Activated naive CD4-positive, alpha-beta T cell treated with anti-CD3 and anti-CD28 coated beads, Interleukin-2, amount 50 U/mL, for 24 hours (primary cell): ENCODE results near the gene MAP7.

ENCODE experiments used
- H3K27ac Mint-ChIP-seq: one replicate; pipeline ENCODE4 v1.8.0; 2021; ENCODE audit warnings: mild to moderate bottlenecking, mixed read lengths
- H3K27me3 Mint-ChIP-seq: one replicate; pipeline ENCODE4 v1.8.0; 2021; ENCODE audit warnings: mixed read lengths
- H3K36me3 Mint-ChIP-seq: one replicate; pipeline ENCODE4 v1.8.0; 2021; ENCODE audit warnings: mixed read lengths
- H3K4me1 Mint-ChIP-seq: one replicate; pipeline ENCODE4 v1.8.0; 2021; ENCODE audit warnings: mixed read lengths
- H3K4me3 Mint-ChIP-seq: one replicate; pipeline ENCODE4 v1.8.0; 2021; ENCODE audit warnings: mild to moderate bottlenecking, mixed read lengths
- H3K9me3 Mint-ChIP-seq: one replicate; pipeline ENCODE4 v1.8.0; 2021; ENCODE audit warnings: mixed read lengths

Gene MAP7

GRCh38 chr6:136421537-136422158 lies 128.6 kb downstream of the MAP7 start:
- Mint-ChIP-seq H3K4me3 (no peak overlapping the region), H3K27ac (no peak overlapping the region), H3K9me3 (no peaks in the 10 kb centered on the region), H3K36me3 (no peaks in the 10 kb centered on the region), H3K4me1 (no peaks in the 10 kb centered on the region), H3K27me3 (peaks cover 1% of the 10 kb centered on the region)

GRCh38 chr6:136420853-136421252 lies 129.4 kb downstream of the MAP7 start:
- no peak overlapping the region for H3K27ac Mint-ChIP-seq
- no peaks in the 10 kb centered on the region for H3K4me1 Mint-ChIP-seq
- H3K9me3 Mint-ChIP-seq = no peaks in the 10 kb centered on the region
- H3K4me3 Mint-ChIP-seq = no peak overlapping the region
- H3K36me3 Mint-ChIP-seq = no peaks in the 10 kb centered on the region
- peaks cover 1% of the 10 kb centered on the region for H3K27me3 Mint-ChIP-seq

GRCh38 chr6:136415351-136416007 lies 134.7 kb downstream of the MAP7 start:
- H3K4me1 Mint-ChIP-seq = no peaks in the 10 kb centered on the region
- H3K27ac Mint-ChIP-seq = no peak overlapping the region
- H3K4me3 Mint-ChIP-seq = no peak overlapping the region
- no peaks in the 10 kb centered on the region for H3K27me3 Mint-ChIP-seq
- H3K36me3 Mint-ChIP-seq = no peaks in the 10 kb centered on the region
- no peaks in the 10 kb centered on the region for H3K9me3 Mint-ChIP-seq

- Mint-ChIP-seq H3K27ac (no peak overlapping the region), H3K27me3 (no peaks in the 10 kb centered on the region), H3K9me3 (no peaks in the 10 kb centered on the region), H3K4me3 (no peak overlapping the region), H3K4me1 (no peaks in the 10 kb centered on the region), H3K36me3 (no peaks in the 10 kb centered on the region)
Measured at GRCh38 chr6:136412410-136412809, 137.8 kb downstream of the MAP7 start.

- no peaks in the 10 kb centered on the region for H3K27me3 Mint-ChIP-seq
- H3K4me3 Mint-ChIP-seq = no peak overlapping the region
- no peak overlapping the region for H3K27ac Mint-ChIP-seq
- no peaks in the 10 kb centered on the region for H3K36me3 Mint-ChIP-seq
- no peaks in the 10 kb centered on the region for H3K4me1 Mint-ChIP-seq
- no peaks in the 10 kb centered on the region for H3K9me3 Mint-ChIP-seq
Measured at GRCh38 chr6:136411453-136412354, 138.5 kb downstream of the MAP7 start.

GRCh38 chr6:136411025-136411325 lies 139.2 kb downstream of the MAP7 start:
- Mint-ChIP-seq H3K4me1 (no peaks in the 10 kb centered on the region), H3K9me3 (no peaks in the 10 kb centered on the region), H3K4me3 (no peak overlapping the region), H3K27me3 (no peaks in the 10 kb centered on the region), H3K27ac (no peak overlapping the region), H3K36me3 (no peaks in the 10 kb centered on the region)

- H3K27me3 Mint-ChIP-seq = no peaks in the 10 kb centered on the region
- H3K9me3 Mint-ChIP-seq = no peaks in the 10 kb centered on the region
- H3K36me3 Mint-ChIP-seq = no peaks in the 10 kb centered on the region
- no peak overlapping the region for H3K27ac Mint-ChIP-seq
- H3K4me1 Mint-ChIP-seq = no peaks in the 10 kb centered on the region
- H3K4me3 Mint-ChIP-seq = no peak overlapping the region
Measured at GRCh38 chr6:136410201-136411024, 139.8 kb downstream of the MAP7 start.

- H3K27me3 Mint-ChIP-seq = no peaks in the 10 kb centered on the region
- no peaks in the 10 kb centered on the region for H3K36me3 Mint-ChIP-seq
- H3K4me1 Mint-ChIP-seq = no peaks in the 10 kb centered on the region
- H3K4me3 Mint-ChIP-seq = no peak overlapping the region
- H3K9me3 Mint-ChIP-seq = no peaks in the 10 kb centered on the region
- H3K27ac Mint-ChIP-seq = no peak overlapping the region
Measured at GRCh38 chr6:136409597-136409996, 140.6 kb downstream of the MAP7 start.

- Mint-ChIP-seq H3K4me1 (no peaks in the 10 kb centered on the region), H3K36me3 (no peaks in the 10 kb centered on the region), H3K4me3 (no peak overlapping the region), H3K27ac (no peak overlapping the region), H3K27me3 (no peaks in the 10 kb centered on the region), H3K9me3 (no peaks in the 10 kb centered on the region)
Measured at GRCh38 chr6:136408204-136408603, 142.0 kb downstream of the MAP7 start.

- Mint-ChIP-seq H3K27me3 (no peaks in the 10 kb centered on the region), H3K4me1 (no peaks in the 10 kb centered on the region), H3K9me3 (no peaks in the 10 kb centered on the region), H3K27ac (no peak overlapping the region), H3K36me3 (no peaks in the 10 kb centered on the region), H3K4me3 (no peak overlapping the region)
Measured at GRCh38 chr6:136405420-136406029, 144.7 kb downstream of the MAP7 start.

- no peak overlapping the region for H3K4me3 Mint-ChIP-seq
- no peaks in the 10 kb centered on the region for H3K9me3 Mint-ChIP-seq
- H3K27me3 Mint-ChIP-seq = no peaks in the 10 kb centered on the region
- no peaks in the 10 kb centered on the region for H3K4me1 Mint-ChIP-seq
- H3K27ac Mint-ChIP-seq = no peak overlapping the region
- H3K36me3 Mint-ChIP-seq = no peaks in the 10 kb centered on the region
Measured at GRCh38 chr6:136404627-136405419, 145.4 kb downstream of the MAP7 start.

GRCh38 chr6:136404007-136404406 lies 146.2 kb downstream of the MAP7 start:
- H3K9me3 Mint-ChIP-seq = no peaks in the 10 kb centered on the region
- no peaks in the 10 kb centered on the region for H3K36me3 Mint-ChIP-seq
- no peak overlapping the region for H3K27ac Mint-ChIP-seq
- H3K4me1 Mint-ChIP-seq = no peaks in the 10 kb centered on the region
- no peaks in the 10 kb centered on the region for H3K27me3 Mint-ChIP-seq
- no peak overlapping the region for H3K4me3 Mint-ChIP-seq

- Mint-ChIP-seq H3K36me3 (no peaks in the 10 kb centered on the region), H3K27me3 (no peaks in the 10 kb centered on the region), H3K4me1 (no peaks in the 10 kb centered on the region), H3K27ac (no peak overlapping the region), H3K4me3 (no peak overlapping the region), H3K9me3 (no peaks in the 10 kb centered on the region)
Measured at GRCh38 chr6:136403110-136403980, 146.9 kb downstream of the MAP7 start.

GRCh38 chr6:136401749-136402148 lies 148.5 kb downstream of the MAP7 start:
- Mint-ChIP-seq H3K27ac (no peak overlapping the region), H3K9me3 (no peaks in the 10 kb centered on the region), H3K4me3 (no peak overlapping the region), H3K4me1 (no peaks in the 10 kb centered on the region), H3K27me3 (no peaks in the 10 kb centered on the region), H3K36me3 (no peaks in the 10 kb centered on the region)
